Left ventricle myocardium inferior (tissue), 1 donor: ENCODE measurements around the gene PLAAT2. TPM values are rescaled to one million over a fixed set of nuclear protein-coding genes. Genes with fewer than 3 reads are reported as not detected.

Experiments
- DNase-seq: peaks from one replicate; pipeline ENCODE4 v3.0.0-alpha.2; 2020
- H3K27ac ChIP-seq: fragments of 200-600 bp; replicated peaks from 2 replicates; pipeline ENCODE4 v1.8.0; 2021
- H3K27me3 ChIP-seq: fragments of 200-600 bp; 2 replicates; pipeline ENCODE4 v1.8.0; 2021; ENCODE audit warnings: low read depth
- H3K36me3 ChIP-seq: fragments of 200-600 bp; 2 replicates; pipeline ENCODE4 v1.8.0; 2021
- H3K4me1 ChIP-seq: fragments of 200-600 bp; 2 replicates; pipeline ENCODE4 v1.8.0; 2021
- H3K4me3 ChIP-seq: fragments of 200-600 bp; 2 replicates; pipeline ENCODE4 v1.8.0; 2021; ENCODE audit warnings: mild to moderate bottlenecking, moderate library complexity
- H3K9me3 ChIP-seq: fragments of 200-600 bp; replicated peaks from 2 replicates; pipeline ENCODE4 v1.8.0; 2021
- CTCF ChIP-seq: fragments of 200-600 bp; IDR thresholded peaks from 2 replicates; pipeline ENCODE4 v1.8.0; 2021; ENCODE audit warnings: antibody characterized with exemption, mild to moderate bottlenecking, borderline replicate concordance
- intact Hi-C: fragments of 100-400 bp; cut with micrococcal nuclease; formaldehyde crosslinking; loops from one replicate; pipeline ENCODE4 v1.11.0; 2022
- total RNA-seq: library from RNA; stranded (reverse); fragmentation: NEBNext Ultra II Directional; extraction: Animal tissue kit (Norgen Biotek cat#: 25700); gene quantifications from one replicate; pipeline ENCODE4 v1.2.1, GENCODE V29; 2021
- donor health status: DM: no; HTN: yes; CAD: no; lungs with severe emphysema.

The PLAAT2 gene
- total RNA-seq, 1 donor from 2014 or later: not detected

GRCh38 chr11:63598556-63598955 lies 35.4 kb upstream of the PLAAT2 start:
- Histone ChIP-seq H3K27me3 (no peaks in the 10 kb centered on the region), H3K27ac (no peak overlapping the region), H3K36me3 (peaks cover 30% of the 10 kb centered on the region), H3K9me3 (no peaks in the 10 kb centered on the region), H3K4me3 (no peak overlapping the region), H3K4me1 (peaks cover 20% of the 10 kb centered on the region)
- no peak for DNase-seq
- no peak for TF ChIP-seq CTCF
- intact Hi-C loops: no loop called here

GRCh38 chr11:63595296-63595695 lies 32.1 kb upstream of the PLAAT2 start:
- Histone ChIP-seq H3K27me3 (no peaks in the 10 kb centered on the region), H3K9me3 (no peaks in the 10 kb centered on the region), H3K4me1 (no peaks in the 10 kb centered on the region), H3K27ac (no peak overlapping the region), H3K4me3 (no peak overlapping the region), H3K36me3 (peaks cover 60% of the 10 kb centered on the region)
- no peak for DNase-seq
- TF ChIP-seq CTCF: no peak
- intact Hi-C loops: no loop called here

- H3K4me1 ChIP-seq: peaks cover 10% of the 10 kb centered on the region
- peak; percentile 49 for TF ChIP-seq CTCF
- H3K9me3 ChIP-seq: no peaks in the 10 kb centered on the region
- intact Hi-C loops: no loop called here
- H3K36me3 ChIP-seq: peaks cover 83% of the 10 kb centered on the region
- no peak overlapping the region for H3K4me3 ChIP-seq
- no peaks in the 10 kb centered on the region for H3K27me3 ChIP-seq
- H3K27ac ChIP-seq: no peak overlapping the region
- no peak for DNase-seq
Observed at GRCh38 chr11:63592975-63593395, 29.8 kb upstream of the PLAAT2 start.

GRCh38 chr11:63590024-63590788 lies 27.0 kb upstream of the PLAAT2 start:
- Histone ChIP-seq H3K36me3 (peaks cover 86% of the 10 kb centered on the region), H3K27me3 (no peaks in the 10 kb centered on the region), H3K9me3 (no peaks in the 10 kb centered on the region), H3K27ac (no peak overlapping the region), H3K4me1 (peaks cover 22% of the 10 kb centered on the region), H3K4me3 (no peak overlapping the region)
- DNase-seq: no peak
- TF ChIP-seq CTCF: no peak
- intact Hi-C loops: no loop called here

GRCh38 chr11:63589000-63589399 lies 25.8 kb upstream of the PLAAT2 start:
- no peak for TF ChIP-seq CTCF
- Histone ChIP-seq H3K27ac (peak overlapping the region; percentile 1), H3K36me3 (peaks cover 90% of the 10 kb centered on the region), H3K4me1 (peaks cover 22% of the 10 kb centered on the region), H3K4me3 (no peak overlapping the region), H3K27me3 (no peaks in the 10 kb centered on the region), H3K9me3 (no peaks in the 10 kb centered on the region)
- DNase-seq: no peak
- intact Hi-C loops: no loop called here
